IMR-90 (cell line): Measurements from ENCODE around the gene ZNF785. TPM values are rescaled to one million over a fixed set of nuclear protein-coding genes. Genes with fewer than 3 reads are reported as not detected.
A peak's percentile ranks its signal among the peaks of the same experiment; 100 is the strongest.
"Not testable (repeated sequence)": the region's sequence is repeated elsewhere in the genome, so short reads cannot be mapped to it uniquely, and the experiment has no call there.

Experiments used
- ATAC-seq: fragments of 200-7000 bp; cut with Tn5 transposase; 2 replicates; pipeline ENCODE4 v1.9.1; 2020; ENCODE audit warnings: low read depth, mild to moderate bottlenecking, moderate library complexity
- BruUV-seq: library from RNA; stranded (reverse); fragments of 400-500 nt; replicated peaks from 2 replicates; lab custom pipeline; 2021; lab: Mats Ljungman, UMichigan
- CTCF ChIA-PET: fragments of 300-600 bp; formaldehyde crosslinking; extraction: SDS; loops from one replicate; lab custom pipeline; 2021; ENCODE audit warnings: antibody characterized with exemption; lab: Yijun Ruan, JAX
- POLR2A ChIA-PET: fragments of 300-600 bp; sonication (Branson Sonifier 250); formaldehyde crosslinking; loops from one replicate; lab custom pipeline; 2022; ENCODE audit warnings: antibody characterized with exemption; ENCODE audit not compliant: unreplicated experiment; lab: Charles Lee
- DNase-seq: peaks from one replicate; pipeline ENCODE4 v3.0.0; 2013
- H2AFZ ChIP-seq: replicated peaks from 2 replicates; pipeline ENCODE3; 2013; ENCODE audit warnings: low read length, mild to moderate bottlenecking; ENCODE audit not compliant: poor library complexity
- H2AK5ac ChIP-seq: 2 replicates; pipeline ENCODE4 v1.6.1; 2013; ENCODE audit warnings: low read depth, low read length, inconsistent platforms
- H2AK9ac ChIP-seq: replicated peaks from 2 replicates; pipeline ENCODE3; 2013; ENCODE audit warnings: mild to moderate bottlenecking, low read depth, low read length, moderate library complexity; ENCODE audit not compliant: poor library complexity
- H2BK120ac ChIP-seq: 2 replicates; pipeline ENCODE4 v1.6.1; 2013; ENCODE audit warnings: low read depth, low read length, inconsistent platforms
- H2BK15ac ChIP-seq: 3 replicates; pipeline ENCODE4 v1.6.1; 2013; ENCODE audit warnings: low read depth, low read length, inconsistent platforms
- H2BK20ac ChIP-seq: 2 replicates; pipeline ENCODE4 v1.6.1; 2013; ENCODE audit warnings: low read depth, mild to moderate bottlenecking, inconsistent platforms, low read length, moderate library complexity
- H2BK5ac ChIP-seq: 2 replicates; pipeline ENCODE4 v1.6.1; 2013; ENCODE audit warnings: mild to moderate bottlenecking, low read depth, low read length, inconsistent platforms; ENCODE audit not compliant: poor library complexity, severe bottlenecking
- H3K14ac ChIP-seq: replicated peaks from 2 replicates; pipeline ENCODE4 v1.6.1; 2013; ENCODE audit warnings: low read depth, low read length, inconsistent platforms
- H3K18ac ChIP-seq: 2 replicates; pipeline ENCODE4 v1.6.1; 2013; ENCODE audit warnings: low read depth, low read length, control low read depth
- H3K23ac ChIP-seq: 2 replicates; pipeline ENCODE4 v1.6.1; 2013; ENCODE audit warnings: low read depth, low read length, inconsistent platforms
- H3K27ac ChIP-seq: 2 replicates; pipeline ENCODE4 v1.5.1; 2013; ENCODE audit warnings: mild to moderate bottlenecking, control low read depth, low read length; ENCODE audit not compliant: insufficient read depth
- H3K27me3 ChIP-seq: 2 replicates; pipeline ENCODE4 v1.6.1; 2013; ENCODE audit warnings: low read length; ENCODE audit not compliant: control insufficient read depth, insufficient read depth
- H3K36me3 ChIP-seq: 2 replicates; pipeline ENCODE4 v1.6.1; 2013; ENCODE audit warnings: low read length, mixed read lengths; ENCODE audit not compliant: control insufficient read depth, insufficient read depth
- H3K4ac ChIP-seq: 2 replicates; pipeline ENCODE4 v1.6.1; 2013; ENCODE audit warnings: low read depth, low read length, inconsistent platforms
- H3K4me1 ChIP-seq: 2 replicates; pipeline ENCODE4 v1.6.1; 2013; ENCODE audit warnings: low read length, mixed read lengths; ENCODE audit not compliant: control insufficient read depth, insufficient read depth
- H3K4me2 ChIP-seq: 2 replicates; pipeline ENCODE4 v1.6.1; 2013; ENCODE audit warnings: low read depth, mild to moderate bottlenecking, control low read depth, low read length, moderate library complexity
- H3K4me3 ChIP-seq: 2 replicates; pipeline ENCODE4 v1.5.1; 2013; ENCODE audit warnings: low read depth, mild to moderate bottlenecking, control low read depth, low read length, moderate library complexity; ENCODE audit not compliant: insufficient read depth
- H3K56ac ChIP-seq: 2 replicates; pipeline ENCODE4 v1.6.1; 2013; ENCODE audit warnings: low read length, inconsistent platforms; ENCODE audit not compliant: insufficient read depth; ENCODE audit errors: extremely low read depth
- H3K79me1 ChIP-seq, 2 experiments: 2 replicates each; pipeline ENCODE4 v1.6.1; 2013; ENCODE audit warnings: low read length in 2 of 2, inconsistent platforms in 1 of 2, low read depth in 1 of 2
- H3K9ac ChIP-seq: 2 replicates; pipeline ENCODE4 v1.6.1; 2013; ENCODE audit warnings: low read depth, low read length, control low read depth
- H3K9me1 ChIP-seq: 2 replicates; pipeline ENCODE4 v1.6.1; 2013; ENCODE audit warnings: low read length, inconsistent platforms; ENCODE audit not compliant: insufficient read depth
- H3K9me3 ChIP-seq: 2 replicates; pipeline ENCODE4 v1.6.1; 2013; ENCODE audit warnings: low read length; ENCODE audit not compliant: control insufficient read depth, insufficient read depth
- H4K20me1 ChIP-seq: 2 replicates; pipeline ENCODE4 v1.6.1; 2013; ENCODE audit warnings: low read length, inconsistent platforms; ENCODE audit not compliant: insufficient read depth
- H4K5ac ChIP-seq: 2 replicates; pipeline ENCODE4 v1.6.1; 2013; ENCODE audit warnings: mild to moderate bottlenecking, low read depth, low read length, control low read depth
- H4K8ac ChIP-seq, 2 experiments: 2 replicates each; pipeline ENCODE4 v1.6.1; 2013; ENCODE audit warnings: low read depth in 2 of 2, low read length in 2 of 2, control low read depth in 1 of 2, inconsistent platforms in 1 of 2
- H4K91ac ChIP-seq: 2 replicates; pipeline ENCODE4 v1.6.1; 2013; ENCODE audit warnings: low read depth, low read length, inconsistent platforms; ENCODE audit not compliant: insufficient read depth
- CHD1 ChIP-seq: IDR thresholded peaks from 2 replicates; pipeline ENCODE4 v1.6.1; 2012; ENCODE audit warnings: low read depth, low read length, improper control_type of control experiment
- CTCF ChIP-seq: conservative IDR thresholded peaks from 2 replicates; pipeline ENCODE4 v1.5.1; 2012; ENCODE audit warnings: mild to moderate bottlenecking, low read depth, low read length, improper control_type of control experiment
- MAFK ChIP-seq: IDR thresholded peaks from 2 replicates; pipeline ENCODE4 v1.6.1; 2012; ENCODE audit warnings: low read depth, low read length, improper control_type of control experiment
- WGBS, 2 experiments: methylation state at CpG; one replicate each; pipeline versions ENCODE4 v1.1.5 to v1.1.7; 2013; ENCODE audit warnings: missing lambda C conversion rate in 2 of 2; ENCODE audit not compliant: insufficient read length in 1 of 2; ENCODE audit errors: extremely low coverage in 2 of 2; 5-methylcytosine and 5-hydroxymethylcytosine counted together
- dilution Hi-C: fragments of 300-500 bp; cut with HindIII; formaldehyde crosslinking; loops from one replicate; pipeline ENCODE4 v1.14.3; 2018; ENCODE audit warnings: low sequenced_read_pairs; ENCODE audit not compliant: unreplicated experiment
- in situ Hi-C: fragments of 300-500 bp; cut with MboI; formaldehyde crosslinking; loops from 3 replicates; pipeline ENCODE4 v1.14.3; 2019; ENCODE audit warnings: low sequenced_read_pairs, inconsistent platforms, mixed read lengths
- intact Hi-C: fragments of 100-400 bp; cut with micrococcal nuclease; formaldehyde crosslinking; loops from 2 replicates; pipeline ENCODE4 v1.10.0; 2022
- polyA plus RNA-seq, 3 experiments: library from polyadenylated mRNA; depleted of rRNA; stranded (reverse); fragments of >200 nt; gene quantifications; 2 replicates each; pipeline ENCODE4 v1.2.3, GENCODE V29; 2012; ENCODE audit warnings: low replicate concordance in 1 of 3
- total RNA-seq: library from RNA; depleted of rRNA; stranded (reverse); fragments of >200 nt; gene quantifications from 2 replicates; pipeline ENCODE4 v1.2.3, GENCODE V29; 2012

The ZNF785 gene
- total and polyA plus RNA-seq, 2 of the 4 experiments (the other 2 are of a cell fraction): 2.9 to 4.0 TPM

- 96% methylated on average over 5 of the region's 8 CpGs; no CpG with 5 or more reads in 1 of the 2 experiments for WGBS, 2 experiments
- in situ Hi-C loops (loop anchor here (5.0 kb wide), 1 partner anchor 33 kb away; the partner anchor contains the start of gene ZNF688), dilution Hi-C loops (no loop called here), intact Hi-C loops (no loop called here)
- H3K79me1 ChIP-seq: peaks cover 9 to 17% of the 10 kb centered on the region in 2 experiments
- H3K27ac ChIP-seq: no peak overlapping the region
- H3K9ac ChIP-seq: no peak overlapping the region
- peaks cover 15% of the 10 kb centered on the region for H3K4me1 ChIP-seq
- 0 out of 2 replicates have a peak overlapping the region, but pooled peaks have one; percentile 5 for H2AK5ac ChIP-seq
- H2BK120ac ChIP-seq: no peak overlapping the region
- ATAC-seq (no peak), DNase-seq (no peak)
- H3K9me3 ChIP-seq: no peaks in the 10 kb centered on the region
- H3K4ac ChIP-seq: no peak overlapping the region
- H3K18ac ChIP-seq: no peak overlapping the region
- no peak overlapping the region for H2AK9ac ChIP-seq
- no peak overlapping the region for H2BK5ac ChIP-seq
- no peak overlapping the region for H2AFZ ChIP-seq
- H3K56ac ChIP-seq: no peak overlapping the region
- no peak overlapping the region; the same call in 1 of the 2 replicates for H4K91ac ChIP-seq
- H2BK15ac ChIP-seq: no peak overlapping the region
- no peak overlapping the region for H4K5ac ChIP-seq
- no peak overlapping the region for H3K4me2 ChIP-seq
- H3K14ac ChIP-seq: no peak overlapping the region
- H2BK20ac ChIP-seq: no peak overlapping the region
- ChIA-PET CTCF (no interaction called here), POLR2A (no interaction called here)
- BruUV-seq: no TSS peak
- no peak overlapping the region for H4K8ac ChIP-seq
- no peak overlapping the region for H3K23ac ChIP-seq
- no peaks in the 10 kb centered on the region for H3K36me3 ChIP-seq
- TF ChIP-seq MAFK (no peak), CTCF (no peak), CHD1 (no peak)
- no peaks in the 10 kb centered on the region for H3K27me3 ChIP-seq
- no peak overlapping the region for H3K4me3 ChIP-seq
- no peaks in the 10 kb centered on the region for H4K20me1 ChIP-seq
- peaks cover 7% of the 10 kb centered on the region; the same call in 1 of the 2 replicates for H3K9me1 ChIP-seq
Measured at GRCh38 chr16:30539000-30539964, 46.2 kb downstream of the ZNF785 start.

GRCh38 chr16:30536391-30537024 lies 49.0 kb downstream of the ZNF785 start:
- H2AFZ ChIP-seq, H2BK5ac ChIP-seq, H4K20me1 ChIP-seq, dilution Hi-C loops, H4K8ac ChIP-seq, H3K9ac ChIP-seq, DNase-seq, H3K36me3 ChIP-seq, H2BK20ac ChIP-seq, ATAC-seq, H3K14ac ChIP-seq, H3K4me3 ChIP-seq, H3K9me3 ChIP-seq, intact Hi-C loops, H3K23ac ChIP-seq, POLR2A ChIA-PET, H3K18ac ChIP-seq, H3K56ac ChIP-seq, H2BK15ac ChIP-seq, H3K27ac ChIP-seq, CTCF ChIA-PET, H2AK9ac ChIP-seq, H2AK5ac ChIP-seq, H4K5ac ChIP-seq, H3K27me3 ChIP-seq, BruUV-seq, H4K91ac ChIP-seq, H2BK120ac ChIP-seq, H3K4me2 ChIP-seq, H3K4ac ChIP-seq: not testable (repeated sequence)
- peaks cover 10% of the 10 kb centered on the region; the same call in 1 of the 2 replicates for H3K9me1 ChIP-seq
- H3K4me1 ChIP-seq: peaks cover 12% of the 10 kb centered on the region
- H3K79me1 ChIP-seq: peaks cover 6 to 31% of the 10 kb centered on the region in 2 experiments
- WGBS, 2 experiments: 97% methylated on average over 5 of the region's 13 CpGs; no CpG with 5 or more reads in 1 of the 2 experiments
- in situ Hi-C loops: loop anchor here (5.0 kb wide), 1 partner anchor 36 kb away; the partner anchor contains the start of gene ZNF688
